Nucleus accumbens (tissue), 56 donors: ENCODE results near the gene GCLC.

Experiments used
- DNase-seq, 56 donors: peaks; one replicate each; lab custom pipeline; 2025; lab: John Stamatoyannopoulos, UW

Gene GCLC

DNA sequence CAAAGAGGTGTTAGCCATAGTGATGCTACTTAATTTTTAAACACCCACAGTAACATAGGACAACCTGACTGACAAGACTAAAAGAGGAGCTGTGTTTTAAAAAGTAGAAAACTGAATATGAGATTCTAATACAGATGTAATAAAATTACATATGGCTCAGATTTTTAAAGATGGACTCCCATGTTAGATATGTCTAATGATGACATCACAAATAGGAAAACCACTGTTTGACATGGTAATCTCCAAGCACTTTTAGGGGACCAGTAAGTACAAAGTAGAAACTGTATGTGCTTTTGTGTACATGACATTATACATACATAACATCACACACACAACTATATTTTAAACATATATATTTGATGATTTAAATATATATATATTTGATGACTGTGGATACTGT, 16.8 kb downstream of the GCLC start:
- DNase-seq, result no peak

DNA sequence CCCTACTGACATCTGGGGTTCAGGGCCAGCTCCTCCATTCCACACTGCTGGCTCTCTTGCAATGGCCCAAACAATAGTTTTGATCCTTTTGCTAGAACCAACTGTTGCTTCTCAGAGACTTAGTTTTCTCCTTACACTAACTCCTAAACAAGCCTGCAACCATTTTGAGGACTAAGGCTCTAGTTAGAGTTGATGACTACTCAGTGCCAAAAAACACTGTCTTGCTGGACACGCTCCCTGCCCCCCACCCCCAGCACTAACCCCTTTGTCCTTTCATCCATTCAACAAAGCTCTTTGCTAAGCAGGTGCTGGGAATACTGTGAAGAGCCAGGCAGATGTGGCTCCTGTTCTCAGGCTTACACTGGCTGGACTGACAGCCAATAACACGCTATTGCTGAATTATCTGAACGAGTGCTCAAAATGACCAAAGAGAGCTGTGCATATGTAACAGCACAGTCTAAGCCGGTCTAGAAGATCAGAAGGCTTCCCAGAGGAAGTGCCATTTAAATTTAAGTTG, 17.6 kb downstream of the GCLC start:
- peak in 2 of 56 donors; percentile 28 to 38 for DNase-seq

DNA sequence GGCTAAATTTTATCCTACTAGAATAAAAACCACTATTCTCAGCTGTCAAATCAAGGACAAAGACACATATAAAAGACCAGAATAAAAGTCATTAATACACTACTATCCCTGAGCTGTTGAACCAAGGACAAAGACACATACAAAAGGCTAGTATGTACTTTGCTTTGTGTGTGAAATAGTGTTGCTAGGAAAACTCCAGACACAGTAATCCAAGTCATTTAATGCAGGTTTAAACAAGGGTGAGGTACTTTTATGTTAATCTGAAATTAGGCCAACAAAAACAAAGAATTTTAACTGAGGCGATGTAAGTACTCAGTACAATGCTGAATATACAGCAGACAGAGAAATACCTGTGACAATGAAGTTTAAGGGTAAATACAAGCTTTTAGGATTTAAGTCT, 18.9 kb downstream of the GCLC start:
- DNase-seq, result no peak

DNA sequence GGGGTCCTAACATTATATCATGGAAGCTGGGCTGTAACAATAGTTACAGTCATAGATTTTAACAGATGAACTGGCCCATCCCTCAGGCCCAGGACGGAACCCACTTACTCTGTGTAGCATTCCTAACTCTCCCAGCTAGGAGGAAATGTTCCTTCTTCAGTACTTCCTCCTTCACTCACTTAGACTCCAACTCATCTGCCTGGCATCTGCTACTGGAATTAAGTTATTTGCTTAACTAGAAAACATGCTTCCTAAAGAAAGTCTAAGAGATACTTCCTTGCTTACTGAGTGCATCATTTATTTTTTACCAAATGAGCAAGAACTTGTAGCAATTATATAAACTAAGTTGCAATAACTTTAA, 20.5 kb downstream of the GCLC start:
- DNase-seq, result no peak

DNA sequence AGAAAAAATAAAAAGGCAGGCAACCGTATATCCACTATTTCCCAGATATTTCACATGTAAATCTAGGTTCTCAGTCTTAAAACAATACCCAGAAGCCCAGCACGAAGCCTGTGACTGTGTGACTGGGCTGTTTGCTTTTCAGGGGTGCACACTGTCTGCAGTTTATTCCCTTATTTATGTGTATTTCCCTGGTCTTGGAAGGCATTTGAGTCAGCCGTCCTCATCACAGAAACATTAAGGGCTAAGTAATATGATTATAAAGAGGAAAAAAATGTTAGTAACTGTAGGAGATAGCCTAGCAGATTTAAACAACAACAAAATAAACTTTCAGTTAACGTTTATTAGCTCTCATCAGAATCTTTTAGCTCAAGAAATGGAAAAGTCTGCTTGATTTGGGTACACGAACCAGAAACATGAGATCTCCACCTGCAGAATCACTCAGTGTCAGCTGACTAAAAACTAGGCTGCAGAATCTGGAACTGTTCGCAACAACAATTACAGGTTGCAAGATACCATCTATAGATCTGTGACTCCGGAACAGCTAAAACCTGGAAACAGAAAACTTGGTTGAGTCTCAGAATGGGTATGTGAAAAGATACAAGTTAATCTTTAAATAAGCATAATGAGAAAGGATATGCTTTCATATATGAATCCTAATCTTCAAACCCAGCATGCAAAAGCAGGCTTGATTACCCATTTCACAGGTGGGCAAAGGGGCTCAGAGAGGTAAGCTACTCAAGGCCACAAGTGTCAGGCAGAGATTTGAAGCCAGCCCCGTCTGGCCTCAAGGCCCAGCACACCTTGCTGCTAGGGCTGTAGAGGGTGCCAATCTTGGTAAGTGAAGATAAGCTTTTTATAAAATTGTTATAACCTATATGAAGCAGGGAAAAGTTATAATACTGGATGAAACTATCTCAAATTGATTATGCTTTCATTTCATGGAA, 21.1 kb downstream of the GCLC start:
- no peak for DNase-seq

DNA sequence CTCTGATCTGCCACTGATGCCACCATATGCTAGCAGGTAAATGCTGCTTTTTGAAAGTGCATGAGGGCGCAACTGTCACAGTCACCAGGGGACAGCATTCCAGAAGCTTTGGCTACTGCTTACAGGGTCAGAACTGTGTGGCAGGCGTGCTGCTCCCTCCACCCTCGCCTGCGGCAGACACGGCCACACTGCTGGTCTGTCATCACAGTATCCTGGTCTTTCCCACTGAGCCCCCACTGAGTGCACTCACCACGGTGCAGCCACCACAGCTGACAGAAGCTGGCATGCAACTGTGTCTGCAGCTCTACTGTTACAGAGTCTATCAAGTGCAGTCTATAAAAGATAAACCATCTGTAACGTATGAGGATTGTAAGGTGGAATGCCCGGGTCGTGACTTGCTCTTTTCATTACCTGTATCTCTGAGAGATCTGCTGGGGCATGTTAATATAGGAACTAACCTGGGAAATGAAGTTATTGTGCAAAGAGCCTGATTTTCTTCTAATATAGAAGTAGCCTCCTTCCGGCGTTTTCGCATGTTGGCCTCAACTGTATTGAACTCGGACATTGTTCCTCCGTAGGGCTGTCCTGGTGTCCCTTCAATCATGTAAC, 24.5 kb downstream of the GCLC start:
- no peak for DNase-seq

DNA sequence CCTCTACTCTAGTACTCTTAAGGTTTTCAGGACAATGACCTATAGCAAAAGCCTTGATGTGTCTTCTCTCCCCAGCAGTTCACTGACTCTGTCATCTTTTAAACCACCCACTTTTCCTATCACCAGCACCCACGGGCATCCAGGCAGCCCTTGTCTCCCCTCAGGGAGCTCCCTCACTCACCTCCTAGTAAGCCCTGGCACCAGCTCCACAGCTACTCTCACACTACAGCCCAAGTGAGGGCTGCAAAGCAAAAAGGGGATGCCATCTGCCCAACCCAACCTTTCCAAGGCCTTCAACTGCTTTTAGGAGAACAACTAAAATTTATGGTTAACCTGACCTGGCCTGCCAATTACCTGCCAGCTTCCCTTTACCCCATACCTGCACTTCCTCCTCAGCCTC, 26.0 kb downstream of the GCLC start:
- DNase-seq, result no peak

DNA sequence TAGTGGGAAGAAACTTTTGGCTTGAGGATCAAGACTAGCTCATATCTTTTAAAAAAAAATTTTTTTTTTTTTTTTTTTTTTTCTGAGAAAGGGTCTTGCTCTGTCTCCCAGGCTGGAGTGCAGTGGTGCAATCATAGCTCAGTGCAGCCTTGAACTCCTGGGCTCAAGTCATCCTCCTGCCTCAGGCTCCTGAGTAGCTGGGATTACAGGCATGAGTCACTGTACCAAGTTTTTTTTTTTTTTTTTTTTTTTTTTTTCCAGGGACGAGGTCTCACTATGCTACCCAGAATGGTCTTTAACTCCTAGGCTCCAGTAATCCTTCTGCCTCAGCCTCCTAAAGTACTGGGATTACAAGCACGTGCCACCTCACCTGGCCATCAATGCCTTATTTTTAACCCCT, 27.9 kb downstream of the GCLC start:
- no peak for DNase-seq

DNA sequence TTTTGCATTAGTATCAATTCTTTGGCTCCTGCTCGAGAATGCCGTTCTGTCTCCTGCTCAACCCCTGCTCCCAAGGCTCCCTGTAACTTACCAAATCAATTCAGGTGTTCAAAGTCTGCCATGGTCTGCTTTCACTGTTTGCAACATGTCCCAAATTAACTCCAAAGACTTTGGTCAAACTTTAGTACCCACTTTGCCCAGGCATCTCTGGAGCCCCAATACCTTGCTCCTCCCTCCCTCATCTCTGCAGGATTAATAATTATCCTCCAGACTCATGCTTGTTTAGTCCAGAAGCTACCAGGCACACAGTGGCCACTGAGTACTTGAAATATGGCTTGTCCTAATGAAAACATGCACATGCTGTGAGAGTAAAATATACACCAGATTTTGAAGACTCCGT, 30.2 kb downstream of the GCLC start:
- no peak for DNase-seq

DNA sequence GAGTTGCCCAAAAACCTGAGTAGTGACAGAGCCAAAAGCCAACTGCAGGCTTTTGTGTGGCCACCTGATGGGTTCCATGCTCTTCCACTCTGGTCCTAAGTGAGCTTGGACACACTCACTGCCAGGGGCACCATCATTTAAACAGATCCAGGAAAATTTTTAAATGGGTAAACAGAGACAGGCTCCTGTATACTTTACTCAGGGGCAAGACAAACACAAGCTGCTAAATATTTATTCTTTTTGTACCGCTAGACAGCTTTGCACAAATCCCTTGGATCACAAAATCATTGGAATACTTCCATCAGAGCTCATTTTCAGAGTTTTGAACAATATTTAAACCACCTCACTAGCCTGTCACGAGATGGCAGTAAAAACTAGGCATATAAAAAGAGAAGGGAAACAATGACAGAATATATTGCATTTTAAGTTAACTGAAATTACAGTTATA, 31.4 kb downstream of the GCLC start:
- DNase-seq, result no peak

DNA sequence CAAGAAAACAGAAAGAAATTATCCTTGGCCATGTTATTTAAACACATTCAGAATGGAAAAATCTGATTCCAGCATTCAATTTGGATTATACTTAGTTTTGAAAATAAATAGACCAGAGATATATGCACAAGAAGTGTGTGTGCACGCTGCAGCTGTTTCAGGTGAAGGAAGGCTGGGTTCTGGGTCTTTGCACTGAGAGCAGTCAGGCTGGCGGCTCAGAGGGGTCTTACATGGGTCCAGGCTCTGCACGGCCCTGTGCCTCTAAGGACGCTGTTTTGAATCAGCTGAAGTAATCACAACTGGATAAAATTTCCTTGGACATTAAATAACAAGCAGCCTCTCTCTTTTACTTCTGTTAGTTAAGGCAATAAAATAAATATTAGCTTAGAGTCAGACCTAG, 31.8 kb downstream of the GCLC start:
- DNase-seq, result no peak

DNA sequence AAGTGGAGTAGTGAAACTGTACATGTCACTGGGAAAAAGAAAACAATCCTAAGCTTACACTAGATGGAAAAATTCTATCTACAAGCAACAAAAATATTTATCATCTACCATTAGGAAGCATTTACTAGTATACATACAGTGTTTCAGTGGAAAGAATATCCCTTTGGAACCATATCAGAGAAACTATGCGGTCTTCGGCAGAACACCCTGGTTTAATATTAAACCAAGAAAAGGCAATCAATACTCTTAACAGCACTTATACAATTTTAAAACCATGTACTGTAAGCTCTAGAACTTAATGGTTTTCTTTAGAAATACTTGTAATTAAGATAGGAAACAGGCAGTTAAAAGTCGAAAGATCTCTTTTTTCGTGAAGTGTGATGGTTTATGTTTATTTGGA, 32.3 kb downstream of the GCLC start:
- no peak for DNase-seq

DNA sequence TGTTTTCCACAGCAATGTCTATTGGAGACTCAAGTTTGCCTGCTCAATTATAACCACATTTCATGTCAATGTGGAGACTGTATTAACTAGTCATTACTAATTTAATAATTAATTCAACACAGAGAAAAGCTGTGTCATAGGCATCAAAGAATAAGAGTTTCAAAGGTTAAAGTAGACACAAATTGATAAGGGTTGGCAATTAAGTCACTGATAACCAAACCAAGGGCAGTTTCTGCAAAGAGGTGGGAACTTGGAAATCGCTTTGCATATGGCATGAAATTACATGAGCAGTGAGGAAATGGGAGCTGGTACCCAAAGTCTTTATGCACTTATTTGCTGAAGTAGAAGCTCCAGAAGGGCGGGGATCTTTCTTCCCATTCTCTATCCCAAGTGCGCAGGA, 34.2 kb downstream of the GCLC start:
- no peak for DNase-seq

DNA sequence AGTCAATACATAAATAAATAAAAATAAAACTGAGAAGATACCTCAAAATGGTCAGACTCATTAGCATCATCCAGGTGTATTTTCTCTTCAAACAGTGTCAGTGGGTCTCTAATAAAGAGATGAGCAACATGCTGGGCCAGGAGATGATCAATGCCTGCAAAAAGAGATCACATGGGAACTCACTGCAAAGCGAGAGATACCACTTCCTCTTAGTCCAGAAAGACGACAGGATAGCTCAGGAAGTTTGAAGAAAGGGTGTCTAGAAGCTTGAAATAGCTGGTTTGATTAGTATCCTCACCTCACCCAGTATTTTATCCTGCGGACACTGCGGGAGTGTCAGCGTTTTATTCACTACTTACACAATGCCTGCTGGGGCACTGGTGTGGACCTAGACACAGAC, 38.0 kb downstream of the GCLC start:
- DNase-seq, result no peak

DNA sequence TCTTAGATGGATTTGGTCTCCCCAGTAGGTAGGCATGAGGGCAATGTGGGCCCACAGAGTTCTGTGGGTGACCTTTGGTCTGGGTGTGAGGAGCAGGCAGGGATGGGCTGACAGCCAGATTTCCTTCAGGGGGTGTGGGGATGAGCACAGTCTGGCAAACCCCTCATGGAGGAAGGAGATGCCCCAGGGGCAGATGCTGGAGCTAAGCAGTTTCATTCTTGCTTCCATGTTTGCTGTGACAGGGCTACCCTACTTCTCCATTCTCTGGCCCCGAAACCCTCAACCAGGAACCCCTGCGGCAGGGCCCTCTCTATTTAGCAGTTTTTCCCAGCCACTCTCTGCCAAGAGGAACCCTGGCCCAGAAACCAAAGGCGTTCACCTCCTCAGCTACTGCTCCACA, 40.4 kb downstream of the GCLC start:
- peak in 1 of 56 donors; percentile 7 for DNase-seq

DNA sequence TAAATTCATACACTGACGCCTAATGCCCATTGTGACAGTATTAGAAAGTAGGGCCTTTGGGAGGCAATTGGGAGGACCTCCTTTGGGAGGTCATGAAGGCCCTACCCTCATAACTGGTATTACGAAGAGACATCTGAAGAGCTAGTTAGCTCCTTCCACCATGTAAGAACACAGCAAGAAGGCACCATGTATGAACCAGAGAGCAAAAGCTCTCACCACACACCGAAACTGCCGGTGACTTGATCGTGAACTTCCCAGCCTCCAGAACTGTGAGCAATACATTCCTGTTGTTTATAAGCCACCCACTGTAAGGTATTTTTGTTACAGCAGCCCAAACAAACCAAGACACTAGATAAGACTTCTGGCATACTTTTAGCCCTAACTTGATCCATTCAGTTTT, 41.8 kb downstream of the GCLC start:
- DNase-seq, result no peak

DNA sequence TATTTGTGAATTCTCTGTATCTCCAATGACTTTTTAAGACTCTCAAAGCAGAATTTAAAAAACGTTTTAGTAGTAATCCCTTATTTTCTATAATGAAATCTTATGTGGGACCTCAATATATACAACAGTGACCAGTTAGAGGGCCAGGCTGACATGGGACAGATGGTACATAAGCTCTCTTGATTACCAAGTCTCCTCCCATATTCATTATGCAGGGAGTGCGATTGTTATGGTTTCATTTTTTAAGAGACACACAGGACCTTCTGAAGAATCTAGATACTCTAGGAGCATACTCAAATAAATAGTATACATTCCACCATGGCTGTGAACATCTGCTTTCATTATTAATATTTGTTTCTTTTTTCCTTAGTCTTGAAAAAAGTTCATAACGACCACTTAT, 43.5 kb downstream of the GCLC start:
- no peak for DNase-seq

DNA sequence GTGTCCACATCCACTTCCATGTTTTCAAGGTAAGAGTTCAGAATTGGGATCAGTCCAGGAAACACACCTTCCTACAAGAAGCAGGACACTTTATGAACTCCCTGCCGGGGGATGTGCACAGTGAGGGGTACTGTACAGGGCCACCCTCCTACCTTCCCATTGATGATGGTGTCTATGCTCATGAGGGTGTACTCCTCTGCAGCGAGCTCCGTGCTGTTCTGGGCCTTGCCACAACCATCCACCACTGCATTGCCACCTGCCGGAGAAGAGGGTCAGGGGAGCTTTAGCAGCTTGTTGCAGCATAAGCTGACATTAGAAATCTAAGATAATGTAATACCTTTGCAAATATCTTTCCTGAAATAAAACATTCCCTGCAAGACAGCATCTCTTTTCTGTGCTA, 44.8 kb downstream of the GCLC start:
- DNase-seq, result peak in 1 of 56 donors; percentile 17

DNA sequence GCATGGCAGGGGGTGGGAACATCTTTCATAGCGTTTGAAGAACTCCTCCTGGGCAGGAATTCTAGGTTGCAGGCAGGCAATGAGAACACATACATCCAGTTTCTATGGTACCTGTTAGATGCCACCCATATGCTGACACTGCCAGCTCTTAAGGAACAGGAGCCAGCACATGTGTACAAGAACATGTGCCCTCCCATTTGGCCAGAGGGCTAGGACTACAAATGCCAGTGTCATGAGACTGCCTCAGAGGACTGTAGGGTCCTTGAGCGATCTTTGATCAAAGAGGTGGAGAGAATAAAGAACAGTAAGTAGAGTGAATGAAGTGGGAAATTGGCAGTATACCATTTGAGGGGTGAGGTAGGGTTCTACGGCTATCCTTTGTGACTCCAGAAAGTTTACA, 45.8 kb downstream of the GCLC start:
- DNase-seq, result no peak

DNA sequence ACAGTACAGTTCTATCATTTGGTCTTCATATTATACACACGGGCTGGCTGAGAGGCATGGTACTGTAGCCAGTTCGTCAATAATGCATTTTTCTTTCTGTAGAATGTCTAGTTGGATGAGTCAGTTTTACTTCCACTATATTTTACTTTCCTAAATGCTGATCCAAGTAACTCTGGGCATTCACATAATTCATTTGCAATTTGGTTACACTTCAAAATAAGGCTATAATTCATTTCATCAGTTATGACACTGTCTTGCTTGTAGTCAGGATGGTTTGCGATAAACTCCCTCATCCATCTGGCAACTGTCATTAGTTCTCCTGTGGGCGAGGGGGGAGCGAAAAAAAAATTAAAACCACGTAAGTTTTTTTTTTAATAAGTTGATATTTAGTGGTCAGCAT, 46.3 kb downstream of the GCLC start:
- no peak for DNase-seq

DNA sequence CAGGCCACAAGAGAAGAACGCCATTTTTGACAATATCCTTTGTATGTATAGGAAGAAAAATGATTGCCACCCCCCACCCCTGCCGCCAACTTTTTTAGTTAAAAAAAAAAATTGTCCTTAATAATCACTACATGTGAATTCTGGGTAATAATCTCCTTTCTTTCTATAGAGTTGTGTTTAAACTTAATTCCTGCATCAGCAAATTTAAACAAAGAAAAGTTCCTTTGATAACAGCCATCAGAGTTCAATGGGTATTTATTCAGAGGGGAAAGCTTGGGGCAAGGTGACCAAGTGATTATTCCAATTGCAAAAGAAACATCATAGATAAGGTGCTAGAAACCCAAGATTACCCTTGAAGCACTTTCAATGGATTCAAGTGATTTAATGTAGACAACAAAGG, 47.0 kb downstream of the GCLC start:
- DNase-seq, result no peak

DNA sequence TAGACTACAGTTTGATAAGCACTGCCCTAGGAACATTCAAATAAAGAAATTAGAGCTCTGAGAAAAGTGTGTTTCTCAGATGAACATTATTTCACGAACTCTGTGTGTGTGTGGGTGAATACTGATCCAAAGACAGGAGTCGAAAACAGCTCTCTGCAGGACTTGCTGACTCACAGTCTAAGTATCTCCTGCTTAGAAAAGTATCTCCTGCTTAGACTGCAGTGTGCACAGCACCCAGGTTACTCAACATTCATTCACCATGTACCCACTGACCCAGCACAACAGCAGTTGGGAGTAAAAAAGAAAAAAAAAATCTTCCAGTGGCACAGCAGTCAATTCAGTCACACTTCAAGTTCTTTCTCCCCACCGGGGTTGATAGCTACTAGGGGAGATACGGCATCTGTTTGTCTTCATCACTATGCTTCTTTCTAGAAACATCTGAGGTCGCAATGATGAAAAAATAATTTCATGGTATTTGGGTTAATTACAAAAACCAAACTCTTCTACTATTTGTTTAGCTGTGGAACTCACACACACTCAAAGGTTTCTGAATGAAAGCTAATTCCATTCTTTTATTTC, 48.0 kb downstream of the GCLC start:
- peak in 5 of 56 donors; percentile 14 to 33 (median 21) for DNase-seq
